GM12873 (cell line): ENCODE data around the gene CFC1B.
"Not testable (repeated sequence)": the region's sequence is repeated elsewhere in the genome, so short reads cannot be mapped to it uniquely, and the experiment has no call there.

Source experiments
- CTCF ChIP-seq: IDR thresholded peaks from 2 replicates; pipeline ENCODE4 v1.5.1; 2012; ENCODE audit warnings: low read depth, mild to moderate bottlenecking, moderate library complexity, low read length, control low read depth; ENCODE audit not compliant: insufficient read depth; ENCODE audit errors: missing control alignments

CFC1B gene

GRCh38 chr2:130520992-130521391, at the start of gene CFC1B:
TSS of gene CFC1B (plus strand) at chr2:130521222. CDS start at chr2:130521485, 263 bp downstream.
- TF ChIP-seq CTCF: not testable (repeated sequence)

DNA sequence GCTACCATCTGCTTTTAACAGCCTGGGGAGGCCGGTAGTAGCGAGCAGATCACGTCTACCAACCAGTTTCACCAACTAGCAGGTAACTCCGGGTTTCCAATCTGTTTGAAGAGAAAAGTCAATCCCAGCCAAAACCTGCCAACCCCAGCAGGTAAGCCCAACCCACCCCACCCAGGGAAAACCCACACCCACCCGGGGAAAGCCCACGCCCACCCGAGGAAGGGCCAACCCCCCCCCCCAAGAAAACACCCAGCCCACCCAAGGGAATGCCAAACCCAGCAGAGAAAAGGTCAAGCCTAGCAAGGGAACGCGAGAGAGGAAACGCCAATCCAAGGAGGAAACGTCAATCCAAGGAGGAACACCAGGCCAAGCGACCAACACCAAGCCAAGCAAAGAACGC, 11.8 kb upstream of the CFC1B start, which contains the start of gene POTEI:
Gene POTEI, minus strand, starts transcription at position 101 of the 400 bp plus-strand sequence. Its CDS starts 93 bp downstream, at position 8.
- TF ChIP-seq CTCF: not testable (repeated sequence)
